KMS-11 (cell line): ENCODE results near the gene PMPCB.

Experiments
- H2AFZ ChIP-seq: fragments of 200-600 bp; sonication (generic); 2 replicates; pipeline ENCODE4 v1.6.1; 2016; ENCODE audit warnings: antibody characterized with exemption, mixed run types, low read depth
- H3K27ac ChIP-seq: fragments of 200-600 bp; sonication (generic); 2 replicates; pipeline ENCODE4 v1.6.1; 2016; ENCODE audit warnings: mild to moderate bottlenecking, mixed run types
- H3K27me3 ChIP-seq: fragments of 200-600 bp; sonication (generic); 2 replicates; pipeline ENCODE4 v1.6.1; 2017; ENCODE audit warnings: mild to moderate bottlenecking, low read depth, mixed run types, moderate library complexity; ENCODE audit not compliant: insufficient read depth
- H3K36me3 ChIP-seq: fragments of 200-600 bp; sonication (generic); 2 replicates; pipeline ENCODE4 v1.6.1; 2017; ENCODE audit warnings: mild to moderate bottlenecking, mixed run types; ENCODE audit not compliant: insufficient read depth
- H3K4me1 ChIP-seq: fragments of 200-600 bp; sonication (generic); 2 replicates; pipeline ENCODE4 v1.6.1; 2016; ENCODE audit warnings: mild to moderate bottlenecking, low read depth, mixed run types; ENCODE audit not compliant: poor library complexity, severe bottlenecking
- H3K4me2 ChIP-seq: fragments of 200-600 bp; sonication (generic); 2 replicates; pipeline ENCODE4 v1.7.0; 2016; ENCODE audit warnings: mild to moderate bottlenecking, mixed run types
- H3K4me3 ChIP-seq: fragments of 200-600 bp; sonication (generic); IDR thresholded peaks from 2 replicates; pipeline ENCODE4 v1.6.1; 2017; ENCODE audit warnings: low read depth, low read length, mixed read lengths; ENCODE audit not compliant: insufficient read depth
- H3K79me2 ChIP-seq: fragments of 200-600 bp; sonication (generic); 2 replicates; pipeline ENCODE4 v1.6.1; 2016; ENCODE audit warnings: low read depth, mixed run types; ENCODE audit not compliant: insufficient read depth
- H3K9ac ChIP-seq: fragments of 200-600 bp; sonication (generic); 2 replicates; pipeline ENCODE4 v1.6.1; 2016; ENCODE audit warnings: mild to moderate bottlenecking, mixed run types
- H4K20me1 ChIP-seq: fragments of 200-600 bp; sonication (generic); 2 replicates; pipeline ENCODE4 v1.6.1; 2016; ENCODE audit warnings: mild to moderate bottlenecking, mixed run types; ENCODE audit not compliant: insufficient read depth
- CTCF ChIP-seq: fragments of 200-600 bp; sonication (generic); conservative IDR thresholded peaks from 2 replicates; pipeline ENCODE4 v1.6.1; 2017; ENCODE audit warnings: low read depth, mild to moderate bottlenecking, antibody characterized with exemption, low read length, moderate library complexity, mixed read lengths

The PMPCB gene

DNA sequence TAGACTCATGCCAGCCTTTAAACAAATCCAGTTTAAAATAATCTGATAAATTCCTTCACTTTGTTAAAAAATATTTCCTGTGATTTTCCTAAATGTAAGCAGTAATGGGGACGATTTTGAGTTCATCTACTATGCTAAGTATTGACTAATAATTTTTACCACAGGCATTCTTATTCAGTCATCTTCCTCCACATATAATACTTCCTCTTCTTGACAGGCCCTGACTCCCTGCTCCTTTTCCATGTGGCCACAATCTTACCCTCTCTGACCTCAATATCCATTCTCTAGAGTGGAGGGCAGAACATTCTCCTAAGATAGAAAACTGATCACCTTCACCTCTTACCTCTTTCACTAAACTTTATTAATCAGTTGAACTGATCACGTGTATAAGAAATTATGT is 39.5 kb downstream of the PMPCB start:
- Histone ChIP-seq H3K27me3 (no peaks in the 10 kb centered on the region), H3K4me3 (no peak overlapping the region), H3K27ac (no peak overlapping the region), H2AFZ (no peak overlapping the region), H3K4me2 (no peak overlapping the region), H3K4me1 (peaks cover 8% of the 10 kb centered on the region), H3K36me3 (peaks cover 26% of the 10 kb centered on the region; the same call in 1 of the 2 replicates), H4K20me1 (no peaks in the 10 kb centered on the region), H3K9ac (no peak overlapping the region), H3K79me2 (peaks cover 90% of the 10 kb centered on the region)
- TF ChIP-seq CTCF: no peak

GRCh38 chr7:103338864-103339263 is 41.6 kb downstream of the PMPCB start:
- no peak for TF ChIP-seq CTCF
- Histone ChIP-seq H3K4me2 (no peak overlapping the region), H3K27me3 (no peaks in the 10 kb centered on the region), H3K4me1 (peaks cover 27% of the 10 kb centered on the region), H3K27ac (no peak overlapping the region), H3K36me3 (peaks cover 26% of the 10 kb centered on the region; the same call in 1 of the 2 replicates), H3K4me3 (no peak overlapping the region), H3K79me2 (peaks cover 92% of the 10 kb centered on the region), H4K20me1 (no peaks in the 10 kb centered on the region), H3K9ac (no peak overlapping the region), H2AFZ (no peak overlapping the region)

- Histone ChIP-seq H3K79me2 (peaks cover 86% of the 10 kb centered on the region), H3K9ac (no peak overlapping the region), H3K4me3 (no peak overlapping the region), H2AFZ (no peak overlapping the region), H3K36me3 (peaks cover 20% of the 10 kb centered on the region; the same call in 1 of the 2 replicates), H3K4me2 (no peak overlapping the region), H3K27ac (no peak overlapping the region), H4K20me1 (no peaks in the 10 kb centered on the region), H3K27me3 (no peaks in the 10 kb centered on the region), H3K4me1 (peaks cover 44% of the 10 kb centered on the region)
- no peak for TF ChIP-seq CTCF
These were observed 44.2 kb downstream of the PMPCB start for GRCh38 chr7:103341466-103341865.

DNA sequence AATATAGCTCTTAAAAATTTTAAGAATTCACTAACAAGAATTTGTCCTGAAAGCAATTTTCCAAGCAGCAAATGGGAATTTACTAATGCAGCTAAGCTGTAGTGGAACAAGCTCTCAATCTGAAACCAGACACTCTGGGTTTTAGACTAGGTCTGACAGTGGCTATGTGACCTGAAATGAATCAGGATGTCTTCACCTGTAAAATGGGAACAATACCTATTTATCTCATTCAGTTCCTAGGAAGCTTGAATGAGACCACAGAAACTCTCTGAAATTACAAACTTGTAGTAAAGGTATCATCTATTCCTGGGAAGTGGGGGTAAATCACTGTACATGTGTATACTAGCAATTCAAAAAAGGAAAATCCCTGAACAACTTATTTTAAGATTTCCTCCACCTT is 46.1 kb downstream of the PMPCB start:
- TF ChIP-seq CTCF: no peak
- no peaks in the 10 kb centered on the region for H4K20me1 ChIP-seq
- H3K4me3 ChIP-seq: no peak overlapping the region
- peaks cover 79% of the 10 kb centered on the region for H3K79me2 ChIP-seq
- H3K4me1 ChIP-seq: peaks cover 52% of the 10 kb centered on the region
- peak overlapping the region; percentile 92; the same call in 1 of the 2 replicates for H3K9ac ChIP-seq
- peak overlapping the region; percentile 80 for H3K27ac ChIP-seq
- peaks cover 16% of the 10 kb centered on the region; the same call in 1 of the 2 replicates for H3K36me3 ChIP-seq
- no peak overlapping the region for H2AFZ ChIP-seq
- no peaks in the 10 kb centered on the region for H3K27me3 ChIP-seq
- peak overlapping the region; percentile 79 for H3K4me2 ChIP-seq
